VCaP (cell line): ENCODE measurements around the gene HSPA12A.

Source experiments
- H3K27ac ChIP-seq: fragments of 450-650 bp; 2 replicates; pipeline ENCODE4 v1.5.1; 2017
- TF ChIP-seq, protein P1 (sequence below): fragments of 450-650 bp; conservative IDR thresholded peaks from 2 replicates; pipeline ENCODE4 v1.5.1; 2017; ENCODE audit warnings: mild to moderate bottlenecking, moderate library complexity

HSPA12A gene

DNA sequence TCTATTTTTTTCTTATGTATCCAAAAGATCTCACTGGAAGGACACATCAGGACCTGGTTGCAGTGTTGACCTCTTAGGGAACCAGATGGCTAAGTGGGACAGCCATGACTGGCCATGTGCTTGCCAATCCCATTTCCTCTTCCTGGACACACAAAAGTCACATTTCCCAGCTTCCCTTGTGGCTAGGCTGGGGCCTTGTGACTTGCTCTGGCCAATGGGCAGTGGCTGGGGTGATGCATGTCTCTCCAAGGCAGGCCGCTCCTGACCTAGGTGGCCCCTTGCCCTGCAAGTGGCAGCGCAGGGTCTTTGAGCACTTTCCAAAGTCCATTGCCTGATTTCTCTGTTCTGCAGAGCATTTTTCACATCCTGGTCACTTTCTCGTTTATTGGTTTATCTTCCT is 41.7 kb upstream of the HSPA12A start:
- TF ChIP-seq, protein P1, sequence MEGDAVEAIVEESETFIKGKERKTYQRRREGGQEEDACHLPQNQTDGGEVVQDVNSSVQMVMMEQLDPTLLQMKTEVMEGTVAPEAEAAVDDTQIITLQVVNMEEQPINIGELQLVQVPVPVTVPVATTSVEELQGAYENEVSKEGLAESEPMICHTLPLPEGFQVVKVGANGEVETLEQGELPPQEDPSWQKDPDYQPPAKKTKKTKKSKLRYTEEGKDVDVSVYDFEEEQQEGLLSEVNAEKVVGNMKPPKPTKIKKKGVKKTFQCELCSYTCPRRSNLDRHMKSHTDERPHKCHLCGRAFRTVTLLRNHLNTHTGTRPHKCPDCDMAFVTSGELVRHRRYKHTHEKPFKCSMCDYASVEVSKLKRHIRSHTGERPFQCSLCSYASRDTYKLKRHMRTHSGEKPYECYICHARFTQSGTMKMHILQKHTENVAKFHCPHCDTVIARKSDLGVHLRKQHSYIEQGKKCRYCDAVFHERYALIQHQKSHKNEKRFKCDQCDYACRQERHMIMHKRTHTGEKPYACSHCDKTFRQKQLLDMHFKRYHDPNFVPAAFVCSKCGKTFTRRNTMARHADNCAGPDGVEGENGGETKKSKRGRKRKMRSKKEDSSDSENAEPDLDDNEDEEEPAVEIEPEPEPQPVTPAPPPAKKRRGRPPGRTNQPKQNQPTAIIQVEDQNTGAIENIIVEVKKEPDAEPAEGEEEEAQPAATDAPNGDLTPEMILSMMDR = no peak
- no peak overlapping the region for H3K27ac ChIP-seq

DNA sequence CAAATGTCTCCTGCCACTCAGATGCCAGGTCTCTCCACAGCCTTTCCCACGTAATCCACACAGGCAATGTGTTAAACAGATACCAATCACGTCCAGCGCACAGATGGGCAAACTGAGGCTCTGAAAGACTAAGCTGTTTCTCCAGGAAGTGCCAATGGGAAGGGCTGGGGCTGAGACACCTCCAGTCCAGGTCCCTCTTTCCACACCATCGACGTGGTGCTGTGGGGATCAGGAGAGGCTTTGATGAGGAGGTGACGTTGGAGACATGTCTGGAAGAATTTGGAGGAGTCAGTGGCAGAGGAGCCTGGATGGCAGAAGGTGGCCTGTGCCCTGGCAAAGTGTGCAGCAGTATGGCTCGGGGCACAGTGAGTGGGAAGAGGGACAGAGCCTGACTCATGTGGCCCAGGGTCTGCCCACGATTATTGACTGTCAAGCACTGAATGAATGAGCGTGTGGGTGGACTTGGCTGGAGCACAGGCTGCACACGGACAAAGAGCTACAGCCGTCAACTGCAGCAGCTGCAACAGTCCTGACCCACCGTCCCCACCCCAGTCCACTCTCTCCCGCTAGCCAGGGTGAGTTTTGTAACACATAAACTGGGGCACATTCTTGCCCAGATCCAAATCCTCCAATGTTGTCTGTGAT is 40.8 kb upstream of the HSPA12A start:
- TF ChIP-seq, protein P1 = no peak
- no peak overlapping the region for H3K27ac ChIP-seq

DNA sequence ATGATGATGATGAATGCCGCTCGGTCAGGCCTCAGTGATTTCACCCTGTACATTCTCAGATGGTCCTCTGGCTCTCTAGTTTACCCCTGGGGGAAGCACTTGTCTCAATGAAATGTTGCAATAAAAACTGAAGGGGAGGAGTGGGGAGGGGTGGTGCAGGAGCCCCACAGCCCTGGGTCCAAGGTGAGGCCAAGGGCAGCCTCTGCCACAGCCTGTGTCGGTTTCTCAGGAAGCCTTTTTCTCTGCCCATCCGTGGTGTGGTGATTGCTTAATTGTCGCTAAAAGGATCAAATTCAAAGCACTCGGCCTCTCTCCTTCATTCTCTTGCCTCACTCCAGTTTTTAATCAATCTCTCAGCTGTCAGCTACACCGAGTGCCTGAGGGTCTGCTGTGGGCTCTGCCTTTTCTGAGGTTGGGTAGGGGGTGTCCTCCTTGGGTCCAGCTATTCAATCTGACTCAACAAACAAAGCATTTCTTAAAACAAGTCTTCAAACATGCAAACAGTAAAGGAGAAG is 39.1 kb upstream of the HSPA12A start:
- TF ChIP-seq, protein P1 = no peak
- no peak overlapping the region for H3K27ac ChIP-seq

DNA sequence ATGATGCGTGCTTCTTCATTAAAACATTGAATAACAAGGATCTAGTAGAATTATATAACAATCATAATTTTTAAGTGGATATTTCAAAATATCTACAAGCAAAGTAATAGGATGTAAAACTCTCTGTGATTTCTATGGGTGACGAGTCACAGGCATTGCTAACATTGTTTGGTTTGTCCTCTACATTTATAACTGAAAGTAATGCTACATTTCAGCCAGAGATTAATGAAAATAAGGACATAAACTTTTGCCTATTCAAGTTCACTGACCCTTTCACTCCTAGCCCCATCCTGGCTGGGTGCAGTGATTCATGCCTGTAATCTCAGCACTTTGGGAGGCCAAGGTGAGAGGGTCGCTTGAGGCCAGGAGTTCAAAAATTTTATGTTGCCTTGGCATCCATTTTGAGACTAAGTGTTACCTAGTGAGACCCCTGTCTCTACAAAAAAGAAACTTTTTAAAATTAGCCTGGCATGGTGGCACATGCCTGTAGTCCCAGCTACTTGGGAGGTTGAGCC is 38.4 kb upstream of the HSPA12A start:
- TF ChIP-seq, protein P1 = no peak
- H3K27ac ChIP-seq = no peak overlapping the region

DNA sequence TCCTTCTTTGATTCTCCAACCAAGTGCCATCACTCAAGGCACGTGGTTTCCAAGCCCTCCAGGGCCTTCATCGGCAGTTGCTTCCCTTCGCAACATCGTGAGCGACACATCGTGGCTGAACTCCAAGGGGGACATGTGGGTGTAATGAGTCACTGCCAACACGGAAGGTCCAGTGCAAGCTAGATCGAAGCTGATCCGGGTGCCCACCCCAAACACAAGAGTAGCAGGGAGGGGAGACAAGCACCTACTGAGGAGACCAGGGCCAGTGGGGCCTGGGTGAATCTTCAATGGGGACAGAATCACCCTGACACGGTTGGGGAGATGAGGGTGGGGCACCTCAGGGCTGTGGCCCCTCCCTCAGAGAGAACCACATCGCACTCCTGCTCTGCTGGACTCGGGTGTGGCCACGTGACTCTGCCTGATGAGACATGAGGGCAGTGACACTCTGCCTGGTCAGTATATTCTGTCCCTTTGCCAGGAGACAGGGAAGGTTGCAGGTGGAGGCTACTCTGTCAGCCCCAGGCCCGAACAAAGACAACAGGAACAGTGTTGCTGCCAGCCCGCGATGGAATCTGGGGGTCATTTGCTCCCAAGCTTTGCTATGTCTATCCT is 36.8 kb upstream of the HSPA12A start:
- TF ChIP-seq, protein P1 = no peak
- no peak overlapping the region for H3K27ac ChIP-seq

DNA sequence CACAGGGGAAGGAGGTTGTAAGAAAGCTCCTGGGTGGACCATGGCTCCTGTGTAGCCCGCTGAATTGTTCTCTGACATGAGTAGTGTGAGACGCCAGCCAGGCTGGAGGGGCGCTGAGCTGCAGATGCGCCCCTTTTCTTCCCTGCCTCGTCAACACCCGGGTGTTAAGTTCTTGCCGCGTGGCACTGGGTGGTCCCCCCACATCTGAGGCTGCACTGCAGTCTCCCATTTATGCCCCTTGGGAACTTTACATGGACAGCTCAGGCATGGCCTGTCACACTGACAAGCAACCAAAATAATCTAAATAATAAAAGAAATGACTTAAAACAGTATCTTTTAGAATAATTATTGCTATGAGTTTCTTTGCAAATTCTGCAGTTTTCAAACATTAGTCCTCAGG is 34.6 kb upstream of the HSPA12A start:
- TF ChIP-seq, protein P1 = no peak
- H3K27ac ChIP-seq = no peak overlapping the region

DNA sequence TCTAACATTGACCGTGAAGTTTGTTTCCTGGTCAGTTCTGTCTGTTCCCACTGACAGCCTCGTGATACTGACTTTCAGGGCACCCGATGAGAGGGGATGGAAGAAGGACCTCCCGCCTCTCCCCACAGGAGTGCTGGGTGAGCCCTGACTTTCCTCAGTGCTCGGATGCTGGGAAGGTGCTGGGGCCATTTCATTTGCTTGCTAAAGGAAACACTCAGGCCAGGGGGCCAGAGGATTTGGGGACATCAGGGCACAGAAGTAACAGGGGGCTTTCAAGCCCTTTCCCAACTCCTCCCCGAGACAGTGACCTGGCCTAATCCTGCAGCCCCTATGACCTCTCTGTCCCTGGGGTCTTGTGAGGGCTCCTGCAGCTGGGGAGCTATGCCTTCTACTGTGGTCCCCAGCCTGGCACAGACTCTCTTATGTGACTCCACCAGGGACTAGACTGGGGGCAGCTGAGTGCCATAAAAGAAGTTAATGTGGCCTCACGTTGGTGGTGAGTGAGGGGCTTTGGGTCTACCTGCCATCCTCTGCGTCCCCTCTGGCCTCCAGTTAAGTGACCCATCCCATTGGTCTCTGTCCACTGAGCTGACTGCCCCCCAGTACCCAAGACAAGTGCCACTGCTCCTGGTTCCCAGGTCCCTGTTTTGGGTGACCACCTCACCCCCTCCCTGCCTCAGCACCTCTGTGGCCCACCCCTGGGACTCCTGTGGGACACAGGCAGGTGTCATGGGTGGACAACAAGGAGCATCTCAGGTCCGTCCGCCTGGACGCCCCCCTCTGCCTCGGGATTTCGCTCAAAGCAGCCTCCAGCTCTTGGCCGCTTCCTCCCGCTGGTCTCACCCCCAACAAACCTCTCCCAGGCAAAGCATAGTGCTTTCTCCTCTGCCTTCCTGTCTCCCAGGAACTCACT is 33.4 kb upstream of the HSPA12A start:
- TF ChIP-seq, protein P1 = no peak
- H3K27ac ChIP-seq = no peak overlapping the region
